PC-3 (cell line): Measurements from ENCODE around the gene SLC30A7.

ENCODE experiments used
- CTCF ChIP-seq: fragments of 300-600 bp; sonication (generic); conservative IDR thresholded peaks from 2 replicates; pipeline ENCODE4 v1.5.1; 2017; ENCODE audit warnings: antibody characterized with exemption, low read depth, mild to moderate bottlenecking, low read length
- EZH2 ChIP-seq: fragments of 300-600 bp; sonication (generic); IDR thresholded peaks from one replicate; pipeline ENCODE4 v1.6.1; 2017; ENCODE audit warnings: antibody characterized with exemption, mild to moderate bottlenecking, low read length; ENCODE audit not compliant: unreplicated experiment

- TF ChIP-seq CTCF, result no peak
- no peak for TF ChIP-seq EZH2
Observed at GRCh38 chr1:100982793-100983192, 86.9 kb downstream of the SLC30A7 start.
